ENCODE data around the gene KANSL1L. TPM values are rescaled to one million over a fixed set of nuclear protein-coding genes. Genes with fewer than 3 reads are reported as not detected.
"Not testable (repeated sequence)": the region's sequence is repeated elsewhere in the genome, so short reads cannot be mapped to it uniquely, and the experiment has no call there.

The KANSL1L gene
- polyA plus RNA-seq, 2 of the 4 experiments (the other 2 are of a cell fraction): 1.0 to 2.7 TPM

GRCh38 chr2:210189452-210190138 is 18.4 kb upstream of the KANSL1L start:
- Histone ChIP-seq H3K4me1 (peaks cover 11% of the 10 kb centered on the region; the same call in 1 of the 3 replicates), H3K4me2 (peak overlapping the region; percentile 35), H3K27ac (no peak overlapping the region), H3K4me3 (no peak overlapping the region), H3K9me3 (no peaks in the 10 kb centered on the region)
- 22% methylated on average over 1 of the region's 1 CpG for WGBS (ENCODE audit: missing lambda C conversion rate)
- DNase-seq (ENCODE audit: low read depth in 1 of 2, low spot score in 1 of 2): peak in 1 of 2 experiments; percentile 6
- no peak for FAIRE-seq
- ChIA-PET POLR2A (no interaction called here), CTCF (interaction anchor here (0.8 kb wide), 1 partner anchor 212 kb away, joined by 3 read pairs; no protein-coding TSS in a partner anchor)
- TF ChIP-seq ZSCAN20 (CRISPR knock-in tag; IDR thresholded peaks at IDR 0.05) (no peak), HMGXB4 (CRISPR knock-in tag; IDR thresholded peaks at IDR 0.05; ENCODE audit: borderline replicate concordance) (no peak), NR3C1 (IDR thresholded peaks at IDR 0.05) (no peak)
- no peak for ATAC-seq

GRCh38 chr2:210188755-210189154 is 17.5 kb upstream of the KANSL1L start:
- DNase-seq (ENCODE audit: low read depth in 1 of 2, low spot score in 1 of 2): no peak
- Histone ChIP-seq H3K27ac (no peak overlapping the region), H3K9me3 (no peaks in the 10 kb centered on the region; the same call in 2 of the 3 replicates), H3K4me3 (no peak overlapping the region), H3K4me1 (peaks cover 11% of the 10 kb centered on the region; the same call in 1 of the 3 replicates), H3K4me2 (no peak overlapping the region)
- WGBS (ENCODE audit: missing lambda C conversion rate): 59% methylated on average over 2 of the region's 2 CpGs
- TF ChIP-seq RARB (CRISPR knock-in tag; IDR thresholded peaks at IDR 0.05): no peak
- TF ChIP-seq FOSB (CRISPR knock-in tag; IDR thresholded peaks at IDR 0.05): no peak
- TF ChIP-seq RNF2 (IDR thresholded peaks at IDR 0.05; ENCODE audit: borderline replicate concordance, low read depth): no peak
- POLR2A ChIA-PET: no interaction called here
- no peak for FAIRE-seq
- ATAC-seq: no peak
- CTCF ChIA-PET: no interaction called here

- DNase-seq (ENCODE audit: low read depth in 1 of 2, low spot score in 1 of 2): no peak
- Histone ChIP-seq H3K27ac (no peak overlapping the region), H3K4me2 (no peak overlapping the region), H3K9me3 (no peaks in the 10 kb centered on the region; the same call in 2 of the 3 replicates), H3K4me1 (peaks cover 11% of the 10 kb centered on the region; the same call in 1 of the 3 replicates), H3K4me3 (no peak overlapping the region)
- CTCF ChIA-PET: no interaction called here
- POLR2A ChIA-PET: no interaction called here
- no peak for FAIRE-seq
- no peak for ATAC-seq
- TF ChIP-seq TP53 (CRISPR knock-in tag; IDR thresholded peaks at IDR 0.05): no peak
- no peak for TF ChIP-seq SREBF2 (IDR thresholded peaks at IDR 0.05)
- no peak for TF ChIP-seq HES2 (IDR thresholded peaks at IDR 0.05)
- TF ChIP-seq RFX5 (IDR thresholded peaks at IDR 0.05): no peak
- TF ChIP-seq CHD2 (IDR thresholded peaks at IDR 0.05; ENCODE audit: low read length, partially characterized antibody): no peak
- 59% methylated on average over 3 of the region's 3 CpGs for WGBS (ENCODE audit: missing lambda C conversion rate)
Measured at GRCh38 chr2:210188190-210188589, 17.0 kb upstream of the KANSL1L start.

GRCh38 chr2:210183936-210184335 is 12.7 kb upstream of the KANSL1L start:
- H3K27ac ChIP-seq; H3K4me1 ChIP-seq; H3K4me2 ChIP-seq; H3K4me3 ChIP-seq; DNase-seq (ENCODE audit: low read depth in 1 of 2, low spot score in 1 of 2); ATAC-seq; FAIRE-seq; POLR2A ChIA-PET; H3K9me3 ChIP-seq: not testable (repeated sequence)
- 37% methylated on average over 1 of the region's 1 CpG for WGBS (ENCODE audit: missing lambda C conversion rate)
- CTCF ChIA-PET: interaction anchor here (1.6 kb wide), 1 partner anchor 206 kb away, joined by 4 read pairs; no protein-coding TSS in a partner anchor

- DNase-seq (ENCODE audit: low read depth in 1 of 2, low spot score in 1 of 2); H3K4me2 ChIP-seq; H3K4me3 ChIP-seq; ATAC-seq; H3K4me1 ChIP-seq; H3K9me3 ChIP-seq; H3K27ac ChIP-seq; FAIRE-seq; POLR2A ChIA-PET: not testable (repeated sequence)
- 42% methylated on average over 12 of the region's 12 CpGs for WGBS (ENCODE audit: missing lambda C conversion rate)
- CTCF ChIA-PET: interaction anchor here (1.1 kb wide), 1 partner anchor 17 kb away, joined by 3 read pairs; no protein-coding TSS in a partner anchor
Measured at GRCh38 chr2:210181606-210182088, 10.4 kb upstream of the KANSL1L start.

- H3K27ac ChIP-seq; H3K9me3 ChIP-seq; H3K4me2 ChIP-seq; FAIRE-seq; H3K4me1 ChIP-seq; POLR2A ChIA-PET; ATAC-seq; DNase-seq (ENCODE audit: low read depth in 1 of 2, low spot score in 1 of 2); H3K4me3 ChIP-seq: not testable (repeated sequence)
- CTCF ChIA-PET: interaction anchor here (1.1 kb wide), 1 partner anchor 18 kb away, joined by 3 read pairs; no protein-coding TSS in a partner anchor
- 18% methylated on average over 3 of the region's 3 CpGs for WGBS (ENCODE audit: missing lambda C conversion rate)
Measured at GRCh38 chr2:210181033-210181605, 9.9 kb upstream of the KANSL1L start.

All from A549 (cell line).